Muscle of back (tissue), 13 donors: ENCODE measurements around the gene MOSMO. TPM values are rescaled to one million over a fixed set of nuclear protein-coding genes. Genes with fewer than 3 reads are reported as not detected.

ENCODE experiments used
- DNase-seq, 3 donors: peaks; one replicate each; pipeline versions ENCODE4 v3.0.0 to v3.0.0-alpha.2; 2013
- long read RNA-seq, 9 donors: transcript quantifications; one replicate each; lab custom pipeline, GENCODE V29; 2026
- polyA plus RNA-seq, 10 donors: library from polyadenylated mRNA; unstranded; fragments of 120-200 nt; gene quantifications; one replicate each; pipeline ENCODE4 v1.2.1, GENCODE V29; 2013; ENCODE audit not compliant: insufficient read length in 10 of 10

Gene MOSMO
- polyA plus RNA-seq, result 10 to 100 TPM; 11.3 to 20.5 (median 14.0) TPM
- long read RNA-seq, donor 1, full-length matches to known transcripts, result 3 of 3 reads
- long read RNA-seq, donor 1, partial matches to known transcripts, result 0 of 3 reads
- long read RNA-seq, donor 1, other reads (novel, unspliced or antisense), result 0 of 3 reads
- long read RNA-seq, donor 2, full-length matches to known transcripts, result 3 of 3 reads
- long read RNA-seq, donor 2, partial matches to known transcripts, result 0 of 3 reads
- long read RNA-seq, donor 2, other reads (novel, unspliced or antisense), result 0 of 3 reads
- long read RNA-seq, donor 3, result 0 reads
- long read RNA-seq, donor 4, partial matches to known transcripts, result 0 of 1 reads
- long read RNA-seq, donor 4, other reads (novel, unspliced or antisense), result 0 of 1 reads
- long read RNA-seq, donor 5, full-length matches to known transcripts, result 9 of 9 reads
- long read RNA-seq, donor 5, partial matches to known transcripts, result 0 of 9 reads
- long read RNA-seq, donor 5, other reads (novel, unspliced or antisense), result 0 of 9 reads
- long read RNA-seq, donor 6, full-length matches to known transcripts, result 6 of 6 reads
- long read RNA-seq, donor 6, partial matches to known transcripts, result 0 of 6 reads
- long read RNA-seq, donor 6, other reads (novel, unspliced or antisense), result 0 of 6 reads
- long read RNA-seq, donor 7, full-length matches to known transcripts, result 4 of 4 reads
- long read RNA-seq, donor 7, partial matches to known transcripts, result 0 of 4 reads
- long read RNA-seq, donor 7, other reads (novel, unspliced or antisense), result 0 of 4 reads
- long read RNA-seq, donor 8, full-length matches to known transcripts, result 4 of 4 reads
- long read RNA-seq, donor 8, partial matches to known transcripts, result 0 of 4 reads
- long read RNA-seq, donor 8, other reads (novel, unspliced or antisense), result 0 of 4 reads
- long read RNA-seq, donor 9, result 0 reads

DNA sequence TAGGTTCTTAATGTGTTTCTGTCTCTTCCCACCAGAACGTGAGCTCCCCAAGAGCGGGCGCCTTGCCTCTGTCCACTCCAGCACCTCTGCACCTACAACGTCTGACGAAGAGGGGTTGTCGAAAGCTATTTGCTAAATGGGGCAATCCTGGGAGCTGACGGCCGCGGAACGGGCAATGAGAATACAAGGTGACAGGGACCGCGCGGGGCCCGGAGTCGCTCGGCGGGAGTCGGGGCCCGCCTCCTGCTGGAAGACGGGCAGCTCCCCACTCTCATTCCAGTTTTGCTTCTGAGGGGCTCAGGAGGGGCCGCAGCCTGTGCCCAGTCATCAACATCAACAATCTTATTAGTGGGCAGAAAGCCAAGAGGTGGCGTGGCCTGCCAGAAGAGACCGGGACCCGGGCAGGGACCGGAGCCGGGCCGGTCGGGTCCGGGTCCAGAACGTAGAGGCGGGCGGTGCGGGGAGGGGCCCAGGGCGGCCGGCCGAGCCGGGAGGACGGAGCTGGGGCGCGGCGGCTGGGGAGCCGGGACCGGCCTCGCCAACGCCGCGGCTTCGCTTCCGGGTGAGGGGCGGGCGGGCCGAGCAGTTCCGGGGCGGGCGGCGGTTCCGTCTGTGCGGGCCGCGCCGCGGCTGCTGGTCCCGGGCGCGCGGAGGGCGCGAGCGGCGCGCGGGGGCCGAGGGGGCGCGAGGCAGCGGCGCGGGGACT is at the start of gene MOSMO:
TSS of gene MOSMO (plus strand) at position 603 of the 706 bp plus-strand sequence. CDS start 191 bp downstream, outside the sequence.
- DNase-seq, result peak in 2 of 3 donors; percentile 76 to 82

DNA sequence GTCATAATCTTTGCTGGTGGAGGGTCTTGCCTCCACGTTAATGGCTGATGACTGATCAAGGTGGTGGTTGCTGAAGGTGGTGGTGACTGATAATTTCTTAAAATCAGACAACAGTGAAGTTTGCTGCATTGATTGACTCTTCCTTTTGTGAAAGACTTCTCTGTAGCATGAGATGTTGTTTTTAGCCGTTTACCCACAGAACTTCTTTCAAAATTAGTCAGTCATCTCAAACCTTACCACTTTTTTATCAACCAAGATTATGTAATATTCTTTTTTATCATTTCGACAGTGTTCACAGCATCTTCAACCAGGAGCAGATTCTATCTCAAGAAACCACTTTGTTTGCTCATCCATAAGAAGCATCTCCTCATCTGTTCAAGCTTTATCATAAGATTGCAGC is 48.9 kb upstream of the MOSMO start:
- DNase-seq, result no peak

DNA sequence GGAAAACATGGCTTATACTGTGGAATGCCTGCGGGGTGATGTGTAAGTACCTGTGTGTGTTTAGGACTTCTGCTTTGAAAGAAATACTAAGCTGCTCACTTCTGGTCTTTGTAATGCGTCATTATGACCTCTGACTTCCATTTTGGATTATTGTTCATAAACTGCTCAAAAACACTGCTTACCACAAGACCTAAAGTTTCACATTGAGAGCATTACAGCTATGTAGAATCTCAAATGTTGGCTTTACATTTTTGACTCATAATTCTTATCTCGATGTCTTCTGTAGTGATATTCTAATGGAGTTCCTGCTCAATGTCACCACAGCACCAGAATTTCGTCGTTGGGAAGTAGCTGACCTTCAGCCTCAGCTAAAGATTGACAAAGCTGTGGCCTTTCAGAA is 45.4 kb upstream of the MOSMO start:
- no peak for DNase-seq

DNA sequence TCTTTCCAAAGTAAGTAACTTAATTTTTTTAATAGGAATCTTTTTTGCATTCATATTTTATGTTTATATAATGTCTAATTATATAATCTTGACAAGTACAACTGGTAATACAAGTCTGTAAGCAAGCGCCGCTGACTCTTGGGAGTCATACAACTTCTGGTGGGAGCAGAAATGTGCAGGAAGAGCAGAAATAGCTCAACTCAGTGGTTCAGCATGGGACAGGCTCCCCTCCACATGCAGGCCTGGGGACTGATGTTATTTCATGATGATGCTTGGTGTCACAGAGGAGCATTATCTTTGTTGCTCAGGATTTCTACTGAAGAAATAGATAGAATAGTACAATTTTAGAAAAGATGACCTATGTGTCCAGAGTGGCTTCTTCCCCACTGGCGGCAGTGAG is 44.0 kb upstream of the MOSMO start:
- no peak for DNase-seq

DNA sequence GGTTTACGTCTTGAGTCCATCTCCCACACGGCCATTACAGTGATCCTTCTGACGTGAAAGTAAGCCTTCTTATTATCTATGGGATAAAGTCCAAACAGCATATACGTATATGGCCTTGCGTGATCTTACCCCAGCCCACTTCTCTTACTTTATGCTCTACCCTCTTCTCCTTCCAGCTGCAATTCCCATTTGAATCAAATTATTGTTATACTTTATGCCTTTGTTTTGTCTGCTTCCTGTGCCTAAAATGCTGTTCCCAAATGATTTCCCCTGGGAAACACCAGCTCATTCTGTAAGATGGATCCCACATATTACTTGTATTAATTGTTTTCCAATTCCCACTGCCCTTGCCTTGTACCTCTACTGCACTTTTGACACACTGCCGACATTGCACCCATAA is 43.6 kb upstream of the MOSMO start:
- DNase-seq, result no peak

DNA sequence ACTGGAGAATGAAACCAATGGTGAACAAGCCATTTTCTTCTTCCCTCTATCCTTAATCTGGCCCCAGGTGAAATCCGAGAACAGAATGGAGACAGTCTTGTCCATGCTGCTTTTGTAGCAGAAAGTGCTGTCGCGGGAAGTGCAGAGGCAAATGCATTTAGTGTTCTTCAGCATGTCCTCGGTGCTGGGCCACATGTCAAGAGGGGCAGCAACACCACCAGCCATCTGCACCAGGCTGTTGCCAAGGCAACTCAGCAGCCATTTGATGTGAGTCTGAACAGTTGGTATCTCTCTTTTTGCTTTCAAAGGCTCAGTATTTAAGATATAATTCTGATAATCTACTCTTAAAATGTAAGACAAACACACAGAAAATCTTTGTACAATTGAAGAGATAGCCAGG is 36.1 kb upstream of the MOSMO start:
- DNase-seq, result no peak

DNA sequence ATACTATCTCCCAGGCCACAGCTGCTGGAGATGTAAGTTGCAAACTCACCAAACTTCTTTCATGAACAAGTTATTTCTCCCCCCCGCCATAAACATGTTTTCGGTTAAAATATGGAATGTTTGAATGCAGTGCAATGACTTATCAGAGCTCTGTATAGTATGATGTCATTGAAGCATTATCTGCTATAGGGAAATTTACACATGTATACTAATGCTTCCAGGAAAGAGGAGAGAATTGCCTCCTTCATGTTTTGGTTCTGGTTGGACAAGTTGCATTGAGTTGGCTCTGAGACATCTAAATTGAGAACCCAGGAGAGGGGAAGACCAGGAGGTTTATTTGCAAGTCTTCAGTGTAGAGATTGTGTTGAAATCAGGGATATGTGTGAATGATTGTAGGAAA is 34.0 kb upstream of the MOSMO start:
- no peak for DNase-seq

DNA sequence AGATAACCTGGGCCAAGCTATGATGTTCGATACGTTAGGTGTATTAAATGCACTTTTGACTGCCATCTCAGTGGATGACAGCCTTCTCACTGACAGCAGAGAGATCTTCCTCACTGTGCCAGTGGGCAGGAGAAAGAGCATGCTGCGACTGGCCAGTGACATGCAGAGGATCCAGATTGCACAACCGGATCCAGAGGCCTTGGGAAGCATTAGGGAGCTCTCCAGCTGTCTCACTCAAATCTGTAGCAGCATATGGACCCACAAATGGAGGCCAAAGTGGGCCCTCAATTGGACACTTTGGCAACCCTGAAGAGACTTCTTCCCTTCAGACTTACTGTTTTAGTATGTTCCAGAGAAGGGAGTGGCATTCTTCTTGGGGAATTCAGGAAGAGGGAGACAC is 27.9 kb upstream of the MOSMO start:
- no peak for DNase-seq

DNA sequence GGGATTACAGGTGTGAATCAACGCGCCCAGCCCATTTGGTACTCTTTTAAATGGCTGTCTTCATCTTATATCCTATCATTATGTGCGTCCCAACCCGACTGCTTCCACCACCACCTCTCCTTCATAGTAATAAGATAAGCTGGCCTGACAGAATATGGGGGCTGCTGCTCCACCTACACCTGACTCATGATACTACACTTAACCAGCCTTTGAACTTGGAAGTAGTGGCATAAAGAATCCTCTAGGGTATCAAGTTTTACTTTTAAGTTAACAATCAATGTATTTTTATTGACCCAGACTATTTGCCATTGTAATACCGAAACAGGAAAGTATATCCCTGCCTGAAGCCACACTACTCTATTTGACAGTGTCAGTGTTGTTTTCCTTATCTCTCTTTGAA is 25.8 kb upstream of the MOSMO start:
- no peak for DNase-seq

DNA sequence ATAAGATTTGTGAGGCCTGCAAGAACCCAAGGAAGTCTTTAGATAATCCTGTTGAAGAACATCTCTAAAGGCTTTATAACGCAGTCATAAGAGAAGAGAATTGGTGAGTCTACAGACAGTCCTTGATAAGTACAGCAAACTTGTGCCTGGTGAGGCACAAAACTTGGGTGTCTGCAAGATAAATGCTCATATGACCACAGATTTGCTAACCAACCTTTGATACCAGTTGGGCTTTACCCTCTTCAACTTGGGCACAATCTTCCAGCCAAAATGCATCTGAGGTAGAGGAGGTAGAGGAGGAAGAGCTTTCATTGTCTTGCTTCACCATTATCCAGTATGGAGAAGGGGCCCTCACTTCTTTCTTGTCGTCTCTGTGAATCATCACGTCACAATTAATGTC is 23.8 kb upstream of the MOSMO start:
- no peak for DNase-seq

DNA sequence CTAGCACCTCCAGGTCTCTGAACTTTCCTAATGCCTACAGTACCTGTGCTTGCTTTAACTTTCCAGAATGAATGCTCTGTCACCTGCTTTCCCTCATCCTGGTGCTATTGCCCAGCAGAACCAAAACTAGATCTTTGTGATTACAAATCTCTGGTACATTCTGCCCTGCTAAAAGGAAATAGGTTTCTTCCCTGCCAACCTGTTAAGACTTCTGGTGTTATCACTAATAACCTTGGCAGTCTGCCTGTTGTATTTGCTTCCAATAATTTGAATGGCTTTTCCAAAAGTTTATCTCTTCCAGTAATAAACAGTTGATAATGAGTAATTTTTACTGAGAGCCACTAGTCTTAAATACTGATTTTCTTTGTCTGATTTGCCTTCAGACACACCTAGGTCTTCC is 22.4 kb upstream of the MOSMO start:
- DNase-seq, result no peak

DNA sequence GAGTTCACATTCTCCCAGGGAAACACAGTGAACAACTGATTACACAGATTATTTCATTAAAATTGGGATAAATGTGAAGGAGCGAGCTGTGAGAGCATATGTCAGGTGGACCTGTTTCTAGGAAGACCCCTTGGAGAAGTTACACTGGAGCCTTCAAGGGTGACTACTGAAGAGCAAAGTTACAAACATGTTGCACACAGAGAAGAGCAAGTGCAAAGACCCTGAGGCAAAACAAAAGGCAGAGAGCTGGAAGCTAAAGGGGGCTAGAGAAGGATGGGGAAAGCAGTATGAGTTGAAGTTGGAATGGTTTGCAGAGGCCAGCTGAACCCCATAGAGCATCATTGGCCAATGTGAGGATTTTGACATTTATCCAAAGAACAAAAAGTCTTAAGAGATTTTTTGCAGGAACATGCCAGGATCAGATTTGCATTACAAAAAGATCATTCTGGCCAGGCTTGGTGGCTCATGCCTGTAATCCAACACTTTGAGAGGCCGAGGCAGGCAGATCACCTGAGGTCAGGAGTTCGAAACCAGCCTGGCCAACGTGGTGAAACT is 21.1 kb upstream of the MOSMO start:
- no peak for DNase-seq

DNA sequence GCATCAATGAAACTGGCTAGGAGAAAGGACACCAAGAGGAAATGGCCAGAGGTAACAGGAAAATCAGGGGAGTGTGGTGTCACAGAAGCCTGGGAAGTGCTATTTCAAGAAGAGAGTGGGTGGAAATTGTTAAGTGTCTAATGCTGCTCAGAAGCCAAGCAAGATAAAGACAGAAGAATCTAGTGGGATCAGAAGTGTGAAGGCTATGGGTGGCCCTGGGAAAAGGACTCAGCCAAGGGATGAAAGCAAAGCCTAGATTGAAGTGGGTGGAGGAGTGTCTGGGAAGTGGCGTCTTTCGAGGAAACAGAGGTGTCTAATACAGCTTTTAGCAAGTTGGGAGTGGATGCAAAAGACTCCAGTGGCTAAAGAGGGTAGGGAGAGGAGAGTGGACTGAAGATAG is 20.4 kb upstream of the MOSMO start:
- no peak for DNase-seq

DNA sequence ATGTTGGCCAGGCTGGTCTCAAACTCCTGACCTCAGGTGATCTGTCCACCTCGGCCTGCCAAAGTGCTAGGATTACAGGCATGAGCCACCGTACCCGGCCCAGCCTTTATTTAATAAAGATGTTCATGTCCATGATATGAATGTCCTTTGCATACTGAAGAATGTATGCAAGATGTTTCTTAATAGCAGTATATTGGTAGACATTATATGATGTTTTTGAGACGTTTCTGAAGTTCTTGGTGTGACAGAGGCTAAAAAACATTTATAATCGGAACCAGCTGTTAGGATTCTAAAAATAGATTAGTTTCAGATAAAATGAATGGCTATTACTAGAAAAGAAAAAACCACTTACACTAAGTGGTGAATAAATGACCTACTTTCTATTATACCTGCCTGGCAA is 18.8 kb upstream of the MOSMO start:
- no peak for DNase-seq

DNA sequence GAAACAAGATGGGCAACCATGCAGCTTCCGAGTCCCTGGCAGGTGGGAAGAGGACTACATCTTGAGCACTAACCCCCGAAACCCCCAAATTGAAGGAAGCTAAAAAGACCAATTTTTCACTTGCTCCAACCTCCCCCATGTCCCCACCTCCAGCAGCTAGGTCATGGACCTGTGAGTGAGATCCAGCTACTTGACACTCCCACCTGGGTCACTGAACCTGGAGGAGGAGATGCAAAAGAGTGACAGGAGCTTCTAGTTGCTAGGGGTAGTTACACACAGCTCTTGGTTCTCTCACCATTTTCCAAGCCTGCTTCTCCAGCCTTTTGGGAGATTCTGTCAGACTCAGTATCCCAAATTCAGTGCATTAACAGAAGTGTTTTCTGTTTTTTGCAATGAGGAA is 18.2 kb upstream of the MOSMO start:
- DNase-seq, result no peak

DNA sequence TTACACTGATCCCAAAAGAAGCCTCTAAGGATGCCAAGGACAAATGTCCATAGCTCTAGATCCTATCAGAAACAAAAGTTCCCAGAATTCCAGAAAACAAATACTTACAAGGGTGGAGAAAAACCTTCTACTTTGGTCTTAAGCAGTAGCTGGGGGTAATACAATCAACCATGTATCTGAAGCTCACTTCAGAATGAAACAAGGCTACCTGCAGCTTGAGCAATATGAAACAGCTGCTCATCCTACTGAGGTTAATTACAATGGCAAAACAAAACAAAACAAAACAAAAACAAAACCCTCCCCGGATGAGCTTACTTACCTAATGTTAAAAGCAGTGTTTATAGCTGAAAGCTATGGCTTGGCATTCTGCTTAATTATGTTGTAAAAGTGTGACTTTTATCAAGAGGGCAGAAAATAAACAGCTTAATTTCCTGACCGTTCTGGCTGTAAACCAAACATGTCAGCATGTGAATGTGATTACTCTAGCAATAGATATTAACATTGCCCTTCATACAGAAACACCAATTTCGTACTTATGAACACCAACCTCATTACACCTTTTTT is 17.4 kb upstream of the MOSMO start:
- no peak for DNase-seq

DNA sequence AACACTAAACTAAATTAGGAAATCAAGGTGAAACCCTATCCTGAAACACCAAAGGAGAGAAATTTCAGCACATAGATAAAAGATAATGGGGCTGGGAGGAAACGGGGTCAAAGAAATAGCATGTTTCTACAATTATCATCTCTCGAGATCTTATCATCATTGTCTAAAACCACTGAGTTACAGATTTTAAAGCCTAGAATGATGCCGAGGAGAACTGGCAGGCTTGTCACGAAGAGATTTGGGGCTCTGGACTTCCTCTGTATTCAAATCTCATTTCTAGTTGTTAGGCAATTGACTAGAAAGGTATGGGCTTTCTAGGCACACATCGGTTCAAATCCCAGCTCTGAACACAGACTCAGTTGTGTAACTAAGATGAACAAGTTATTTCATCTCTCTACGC is 16.3 kb upstream of the MOSMO start:
- DNase-seq, result no peak

DNA sequence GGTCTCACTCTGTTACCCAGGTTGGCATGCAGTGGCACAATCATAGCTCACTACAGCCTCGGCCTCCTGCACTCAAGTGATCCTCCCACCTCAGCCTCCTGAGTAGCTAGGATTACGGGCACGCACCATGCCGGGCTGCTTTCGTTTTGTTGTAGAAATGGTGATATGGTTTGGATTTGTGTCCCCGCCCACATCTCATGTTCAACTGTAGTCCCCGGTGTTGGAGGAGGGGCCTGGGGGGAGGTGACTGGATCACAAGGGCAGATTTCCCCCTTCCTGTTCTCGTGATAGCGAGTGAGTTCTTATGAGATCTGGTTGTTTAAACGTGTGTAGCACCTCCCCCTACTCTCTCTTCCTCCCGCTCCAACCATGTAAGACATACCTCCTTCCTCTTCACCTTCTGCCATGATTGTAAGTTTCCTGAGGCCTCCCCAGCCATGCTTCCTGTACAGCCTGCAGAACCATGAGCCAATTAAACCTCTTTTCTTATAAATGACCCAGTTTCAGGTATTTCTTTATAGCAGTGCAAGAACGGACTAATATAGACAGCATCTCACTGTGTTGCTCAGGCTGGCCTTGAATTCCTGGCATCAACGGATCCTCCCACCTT is 12.9 kb upstream of the MOSMO start:
- DNase-seq, result no peak

DNA sequence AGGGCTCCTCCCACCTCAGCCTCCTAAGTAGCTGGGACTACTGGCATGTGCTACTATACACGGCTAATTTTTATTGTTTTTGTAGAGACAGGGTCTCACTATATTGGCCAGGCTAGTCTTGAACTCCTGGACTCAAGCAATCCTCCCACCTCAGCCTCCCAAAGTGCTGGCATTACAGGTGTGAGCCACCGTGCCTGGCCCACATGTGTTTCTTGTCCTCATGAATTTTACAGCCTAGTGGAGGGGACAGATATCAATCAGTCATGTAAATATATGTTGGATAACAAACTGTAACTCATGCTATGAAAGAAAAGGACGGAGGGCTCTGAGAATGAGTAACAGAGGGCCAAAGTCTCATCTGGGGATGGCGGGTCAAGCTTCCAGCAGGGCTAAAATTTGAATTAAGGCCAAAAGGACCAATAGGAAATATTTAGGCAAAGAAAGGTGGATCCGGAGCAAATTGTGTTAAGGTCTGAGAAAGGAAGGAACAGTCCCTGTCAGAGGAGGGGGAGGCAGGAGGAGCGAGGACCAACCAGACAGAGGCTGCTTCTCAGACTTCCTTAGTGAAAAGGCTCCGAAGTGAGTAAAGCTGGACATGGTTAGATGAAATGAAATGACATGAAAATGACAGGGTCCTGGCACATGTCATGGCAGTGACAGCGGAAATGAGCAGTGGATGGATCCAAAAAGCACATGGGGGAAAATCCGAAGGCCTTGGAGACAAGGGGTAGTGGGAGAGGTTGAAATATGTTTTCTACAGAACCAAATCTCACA is 10.8 kb upstream of the MOSMO start:
- no peak for DNase-seq
